Keratinocyte (primary cell): Measurements from ENCODE around the gene PRKCZ.

ENCODE experiments used
- CTCF ChIP-seq, 3 experiments: IDR thresholded peaks in 1 of 3; conservative IDR thresholded peaks in 1 of 3; optimal IDR thresholded peaks in 1 of 3; 2 replicates in 2 of 3; 3 replicates in 1 of 3; pipeline versions ENCODE3 to v1.5.1; 2011; ENCODE audit warnings: low read length in 3 of 3, mild to moderate bottlenecking in 3 of 3, moderate library complexity in 2 of 3, control low read depth in 1 of 3, inconsistent platforms in 1 of 3; ENCODE audit not compliant: insufficient read depth in 2 of 3; ENCODE audit errors: extremely low read depth in 1 of 3
- EZH2 ChIP-seq: IDR thresholded peaks from one replicate; pipeline ENCODE4 v1.6.1; 2012; ENCODE audit warnings: inconsistent platforms, mild to moderate bottlenecking, low read length, moderate library complexity

- TF ChIP-seq CTCF (optimal IDR thresholded peaks at IDR 0.05 in 1 of 3, IDR thresholded peaks at IDR 0.05 in 1 of 3, conservative IDR thresholded peaks at IDR 0.05 in 1 of 3; ENCODE audit: extremely low read depth in 1 of 3, insufficient read depth in 2 of 3, low read length in 3 of 3) (no peak), EZH2 (no peak)
These were observed at the start of gene PRKCZ for GRCh38 chr1:2049718-2050431.
